Gastrocnemius medialis (tissue), 4 donors: ENCODE measurements around the gene TH.

Experiments used
- CTCF ChIP-seq, 5 experiments: fragments of 450-650 bp in 3 of 5; fragments of 200-600 bp in 2 of 5; sonication (generic) in 2 of 5; IDR thresholded peaks in 4 of 5; conservative IDR thresholded peaks in 1 of 5; 1 replicate in 4 of 5; 2 replicates in 1 of 5; pipeline ENCODE4 v1.5.1; 2016 to 2019; ENCODE audit warnings: antibody characterized with exemption in 5 of 5, mild to moderate bottlenecking in 3 of 5, moderate library complexity in 3 of 5
- POLR2A ChIP-seq, 2 donors: fragments of 450-650 bp; IDR thresholded peaks; one replicate each; pipeline ENCODE4 v1.6.1; 2017; ENCODE audit warnings: antibody characterized with exemption in 2 of 2, mild to moderate bottlenecking in 2 of 2, moderate library complexity in 2 of 2

GRCh38 chr11:2169005-2169378 is 2.6 kb downstream of the TH start:
- TF ChIP-seq CTCF (IDR thresholded peaks at IDR 0.05 in 4 of 5, conservative IDR thresholded peaks at IDR 0.05 in 1 of 5), result no peak
- no peak for TF ChIP-seq POLR2A (IDR thresholded peaks at IDR 0.05)
